ENCODE measurements around the gene NAA40. TPM values are rescaled to one million over a fixed set of nuclear protein-coding genes. Genes with fewer than 3 reads are reported as not detected.

NAA40 gene
- total and polyA plus RNA-seq, 2 of the 4 experiments (the other 2 are of a cell fraction) = 15.2 to 24.7 TPM

DNA sequence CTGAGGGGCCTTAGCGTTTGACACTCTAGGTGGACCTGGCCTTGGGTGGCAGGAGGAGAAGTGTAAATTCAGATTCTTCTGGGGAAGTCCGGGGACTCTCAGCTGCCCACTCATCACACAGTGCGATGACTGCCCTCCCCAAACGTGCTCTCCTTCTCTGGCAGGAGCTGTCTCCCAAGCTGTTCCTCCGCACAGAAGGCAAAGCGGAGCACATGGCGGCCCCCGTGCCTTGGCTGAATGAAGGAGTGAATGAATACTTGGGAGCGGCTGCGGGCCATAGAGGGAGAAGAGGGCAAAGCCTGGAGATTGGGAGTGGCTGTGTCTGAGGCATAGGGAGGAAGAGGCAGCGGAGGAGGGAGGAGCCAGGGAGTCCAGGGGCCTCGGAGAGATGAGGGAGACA is 6.9 kb upstream of the NAA40 start:
- CTCF ChIA-PET = interaction anchor here (0.9 kb wide), 1 partner anchor 14 kb away, joined by 5 read pairs; no protein-coding TSS in a partner anchor

More for the DNA sequence above, 6.9 kb upstream of the NAA40 start:
- in situ Hi-C loops (cut with MboI; ENCODE audit: low sequenced_read_pairs) = loop anchor here (25.0 kb wide), 1 partner anchor 445 kb away; the partner anchor contains the start of gene PLAAT5
- no peak overlapping the region for H2BK120ac ChIP-seq (ENCODE audit: low read depth, low read length)
- no peaks in the 10 kb centered on the region for H3K9me1 ChIP-seq (ENCODE audit: insufficient read depth, low read length)
- H4K91ac ChIP-seq (ENCODE audit: insufficient read depth, low read depth, low read length) = no peak overlapping the region
- H3K27me3 ChIP-seq (ENCODE audit: control insufficient read depth, insufficient read depth, low read length) = peaks cover 4% of the 10 kb centered on the region
- H3K4me3 ChIP-seq (ENCODE audit: insufficient read depth, low read depth, low read length) = no peak overlapping the region
- no peak overlapping the region for H3K9ac ChIP-seq (ENCODE audit: low read depth, low read length)
- H4K8ac ChIP-seq (ENCODE audit: low read depth in 2 of 2, low read length in 2 of 2) = no peak overlapping the region
- no peak overlapping the region for H3K18ac ChIP-seq (ENCODE audit: low read depth, low read length)
- DNase-seq (no peak), ATAC-seq (ENCODE audit: low read depth) (no peak)
- H2AK9ac ChIP-seq (replicated peaks; ENCODE audit: low read depth, low read length, poor library complexity) = no peak overlapping the region
- no peak overlapping the region for H2BK20ac ChIP-seq (ENCODE audit: low read depth, low read length)
- no peaks in the 10 kb centered on the region for H4K20me1 ChIP-seq (ENCODE audit: insufficient read depth, low read length)
- no peak overlapping the region for H2BK15ac ChIP-seq (ENCODE audit: low read depth, low read length)
- TF ChIP-seq FOS (IDR thresholded peaks at IDR 0.05; ENCODE audit: low read depth, low read length) (no peak), MAZ (IDR thresholded peaks at IDR 0.05; ENCODE audit: borderline replicate concordance, low read depth, low read length) (no peak), RAD21 (IDR thresholded peaks at IDR 0.05; ENCODE audit: low read length) (no peak), BHLHE40 (IDR thresholded peaks at IDR 0.05; ENCODE audit: low read depth, low read length) (no peak), NFE2L2 (IDR thresholded peaks at IDR 0.05; ENCODE audit: low read depth, low read length) (no peak), MXI1 (IDR thresholded peaks at IDR 0.05; ENCODE audit: borderline replicate concordance, low read depth, low read length) (no peak), RFX5 (IDR thresholded peaks at IDR 0.05; ENCODE audit: low read depth, low read length) (no peak), CHD1 (IDR thresholded peaks at IDR 0.05; ENCODE audit: low read depth, low read length) (no peak), POLR2A (IDR thresholded peaks at IDR 0.05; ENCODE audit: low read depth, low read length) (no peak), MAFK (IDR thresholded peaks at IDR 0.05; ENCODE audit: low read depth, low read length) (no peak), SMC3 (IDR thresholded peaks at IDR 0.05; ENCODE audit: low read depth, low read length) (no peak), RCOR1 (IDR thresholded peaks at IDR 0.05; ENCODE audit: insufficient replicate concordance, low read length) (no peak), CEBPB (IDR thresholded peaks at IDR 0.05; ENCODE audit: low read depth, low read length) (no peak)
- TF ChIP-seq, protein P1, sequence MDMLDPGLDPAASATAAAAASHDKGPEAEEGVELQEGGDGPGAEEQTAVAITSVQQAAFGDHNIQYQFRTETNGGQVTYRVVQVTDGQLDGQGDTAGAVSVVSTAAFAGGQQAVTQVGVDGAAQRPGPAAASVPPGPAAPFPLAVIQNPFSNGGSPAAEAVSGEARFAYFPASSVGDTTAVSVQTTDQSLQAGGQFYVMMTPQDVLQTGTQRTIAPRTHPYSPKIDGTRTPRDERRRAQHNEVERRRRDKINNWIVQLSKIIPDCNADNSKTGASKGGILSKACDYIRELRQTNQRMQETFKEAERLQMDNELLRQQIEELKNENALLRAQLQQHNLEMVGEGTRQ (IDR thresholded peaks at IDR 0.05; ENCODE audit: low read depth, low read length) = no peak
- TF ChIP-seq, protein P2, sequence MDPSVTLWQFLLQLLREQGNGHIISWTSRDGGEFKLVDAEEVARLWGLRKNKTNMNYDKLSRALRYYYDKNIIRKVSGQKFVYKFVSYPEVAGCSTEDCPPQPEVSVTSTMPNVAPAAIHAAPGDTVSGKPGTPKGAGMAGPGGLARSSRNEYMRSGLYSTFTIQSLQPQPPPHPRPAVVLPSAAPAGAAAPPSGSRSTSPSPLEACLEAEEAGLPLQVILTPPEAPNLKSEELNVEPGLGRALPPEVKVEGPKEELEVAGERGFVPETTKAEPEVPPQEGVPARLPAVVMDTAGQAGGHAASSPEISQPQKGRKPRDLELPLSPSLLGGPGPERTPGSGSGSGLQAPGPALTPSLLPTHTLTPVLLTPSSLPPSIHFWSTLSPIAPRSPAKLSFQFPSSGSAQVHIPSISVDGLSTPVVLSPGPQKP (IDR thresholded peaks at IDR 0.05; ENCODE audit: borderline replicate concordance, low read depth, low read length) = no peak
- TF ChIP-seq, protein P3, sequence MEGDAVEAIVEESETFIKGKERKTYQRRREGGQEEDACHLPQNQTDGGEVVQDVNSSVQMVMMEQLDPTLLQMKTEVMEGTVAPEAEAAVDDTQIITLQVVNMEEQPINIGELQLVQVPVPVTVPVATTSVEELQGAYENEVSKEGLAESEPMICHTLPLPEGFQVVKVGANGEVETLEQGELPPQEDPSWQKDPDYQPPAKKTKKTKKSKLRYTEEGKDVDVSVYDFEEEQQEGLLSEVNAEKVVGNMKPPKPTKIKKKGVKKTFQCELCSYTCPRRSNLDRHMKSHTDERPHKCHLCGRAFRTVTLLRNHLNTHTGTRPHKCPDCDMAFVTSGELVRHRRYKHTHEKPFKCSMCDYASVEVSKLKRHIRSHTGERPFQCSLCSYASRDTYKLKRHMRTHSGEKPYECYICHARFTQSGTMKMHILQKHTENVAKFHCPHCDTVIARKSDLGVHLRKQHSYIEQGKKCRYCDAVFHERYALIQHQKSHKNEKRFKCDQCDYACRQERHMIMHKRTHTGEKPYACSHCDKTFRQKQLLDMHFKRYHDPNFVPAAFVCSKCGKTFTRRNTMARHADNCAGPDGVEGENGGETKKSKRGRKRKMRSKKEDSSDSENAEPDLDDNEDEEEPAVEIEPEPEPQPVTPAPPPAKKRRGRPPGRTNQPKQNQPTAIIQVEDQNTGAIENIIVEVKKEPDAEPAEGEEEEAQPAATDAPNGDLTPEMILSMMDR (conservative IDR thresholded peaks at IDR 0.05; ENCODE audit: low read depth, low read length) = no peak
- no peaks in the 10 kb centered on the region for H3K9me3 ChIP-seq (ENCODE audit: control insufficient read depth, insufficient read depth, low read length)
- BruUV-seq (replicated peaks) = no TSS peak
- H3K14ac ChIP-seq (replicated peaks; ENCODE audit: low read depth, low read length) = no peak overlapping the region
- dilution Hi-C loops (cut with HindIII; ENCODE audit: low sequenced_read_pairs, unreplicated experiment) = no loop called here
- POLR2A ChIA-PET (ENCODE audit: unreplicated experiment) = no interaction called here
- no peaks in the 10 kb centered on the region for H3K79me1 ChIP-seq (ENCODE audit: low read depth in 1 of 2, low read length in 2 of 2)
- H2AK5ac ChIP-seq (ENCODE audit: low read depth, low read length) = no peak overlapping the region
- no peak overlapping the region for H3K27ac ChIP-seq (ENCODE audit: insufficient read depth, low read length)
- H3K4ac ChIP-seq (ENCODE audit: low read depth, low read length) = no peak overlapping the region
- 65% methylated on average over 4 of the region's 12 CpGs; no CpG with 5 or more reads in 1 of the 2 experiments for WGBS, 2 experiments (ENCODE audit: extremely low coverage in 2 of 2, insufficient read length in 1 of 2)
- no peak overlapping the region for H3K4me2 ChIP-seq (ENCODE audit: low read depth, low read length)
- H3K56ac ChIP-seq (ENCODE audit: extremely low read depth, insufficient read depth, low read length) = no peak overlapping the region
- H3K4me1 ChIP-seq (ENCODE audit: control insufficient read depth, insufficient read depth, low read length) = no peaks in the 10 kb centered on the region
- no peaks in the 10 kb centered on the region for H3K36me3 ChIP-seq (ENCODE audit: control insufficient read depth, insufficient read depth, low read length)
- H3K23ac ChIP-seq (ENCODE audit: low read depth, low read length) = no peak overlapping the region
- no peak overlapping the region for H4K5ac ChIP-seq (ENCODE audit: low read depth, low read length)
- intact Hi-C loops (cut with micrococcal nuclease) = no loop called here
- H2BK5ac ChIP-seq (ENCODE audit: low read depth, low read length, poor library complexity, severe bottlenecking) = no peak overlapping the region
- H2AFZ ChIP-seq (replicated peaks; ENCODE audit: low read length, poor library complexity) = no peak overlapping the region
